ENCODE data around the gene SH3PXD2B.
"Not testable (repeated sequence)": the region's sequence is repeated elsewhere in the genome, so short reads cannot be mapped to it uniquely, and the experiment has no call there.

SH3PXD2B gene

GRCh38 chr5:172486451-172486850, 32.1 kb upstream of the SH3PXD2B start:
- in situ Hi-C loops (cut with HindIII; ENCODE audit: low sequenced_read_pairs) = no loop called here

GRCh38 chr5:172485511-172486202, 31.3 kb upstream of the SH3PXD2B start:
- in situ Hi-C loops (cut with HindIII; ENCODE audit: low sequenced_read_pairs) = no loop called here

- in situ Hi-C loops (cut with HindIII; ENCODE audit: low sequenced_read_pairs) = loop anchor here (5.0 kb wide), 1 partner anchor 198 kb away; no protein-coding TSS in a partner anchor
Observed at GRCh38 chr5:172484664-172485063, 30.3 kb upstream of the SH3PXD2B start.

GRCh38 chr5:172482156-172483020, 28.1 kb upstream of the SH3PXD2B start:
- in situ Hi-C loops (cut with HindIII; ENCODE audit: low sequenced_read_pairs) = loop anchor here (5.0 kb wide), 1 partner anchor 200 kb away; no protein-coding TSS in a partner anchor

- in situ Hi-C loops (cut with HindIII; ENCODE audit: low sequenced_read_pairs) = loop anchor here (5.0 kb wide), 1 partner anchor 201 kb away; no protein-coding TSS in a partner anchor
Observed at GRCh38 chr5:172481011-172481800, 26.9 kb upstream of the SH3PXD2B start.

- in situ Hi-C loops (cut with HindIII; ENCODE audit: low sequenced_read_pairs) = loop anchor here (5.0 kb wide), 1 partner anchor 203 kb away; no protein-coding TSS in a partner anchor
Observed at GRCh38 chr5:172479784-172480115, 25.4 kb upstream of the SH3PXD2B start.

GRCh38 chr5:172479034-172479783, 24.9 kb upstream of the SH3PXD2B start:
- in situ Hi-C loops (cut with HindIII; ENCODE audit: low sequenced_read_pairs) = no loop called here

GRCh38 chr5:172478695-172479033, 24.3 kb upstream of the SH3PXD2B start:
- in situ Hi-C loops (cut with HindIII; ENCODE audit: low sequenced_read_pairs) = not testable (repeated sequence)

- in situ Hi-C loops (cut with HindIII; ENCODE audit: low sequenced_read_pairs) = no loop called here
Observed at GRCh38 chr5:172478256-172478655, 23.9 kb upstream of the SH3PXD2B start.

GRCh38 chr5:172477466-172477865, 23.1 kb upstream of the SH3PXD2B start:
- in situ Hi-C loops (cut with HindIII; ENCODE audit: low sequenced_read_pairs) = no loop called here

- in situ Hi-C loops (cut with HindIII; ENCODE audit: low sequenced_read_pairs) = no loop called here
Observed at GRCh38 chr5:172474293-172474692, 20.0 kb upstream of the SH3PXD2B start.

GRCh38 chr5:172473427-172473826, 19.1 kb upstream of the SH3PXD2B start:
- in situ Hi-C loops (cut with HindIII; ENCODE audit: low sequenced_read_pairs) = no loop called here

- in situ Hi-C loops (cut with HindIII; ENCODE audit: low sequenced_read_pairs) = loop anchor here (5.0 kb wide), 2 partner anchors 33 to 37 kb away; no protein-coding TSS in a partner anchor
Observed at GRCh38 chr5:172469697-172470096, 15.4 kb upstream of the SH3PXD2B start.

- in situ Hi-C loops (cut with HindIII; ENCODE audit: low sequenced_read_pairs) = loop anchor here (5.0 kb wide), 2 partner anchors 34 to 36 kb away; no protein-coding TSS in a partner anchor
Observed at GRCh38 chr5:172466062-172466461, 11.7 kb upstream of the SH3PXD2B start.

GRCh38 chr5:172463031-172463430, 8.7 kb upstream of the SH3PXD2B start:
- in situ Hi-C loops (cut with HindIII; ENCODE audit: low sequenced_read_pairs) = no loop called here

- in situ Hi-C loops (cut with HindIII; ENCODE audit: low sequenced_read_pairs) = no loop called here
Observed at GRCh38 chr5:172459783-172460165, 5.4 kb upstream of the SH3PXD2B start.

GRCh38 chr5:172458976-172459782, 4.9 kb upstream of the SH3PXD2B start:
- in situ Hi-C loops (cut with HindIII; ENCODE audit: low sequenced_read_pairs) = no loop called here

GRCh38 chr5:172456076-172456722, 1.9 kb upstream of the SH3PXD2B start:
- in situ Hi-C loops (cut with HindIII; ENCODE audit: low sequenced_read_pairs) = no loop called here

GRCh38 chr5:172455511-172456061, 1.3 kb upstream of the SH3PXD2B start:
- in situ Hi-C loops (cut with HindIII; ENCODE audit: low sequenced_read_pairs) = no loop called here

Measured in endothelial cell of hepatic sinusoid (primary cell).